ENCODE results near the gene GJC1.

Gene GJC1

GRCh38 chr17:44829523-44830358 is at the start of gene GJC1:
Gene GJC1, minus strand, starts transcription at chr17:44830287. Its CDS starts 24,470 bp downstream, at chr17:44805817.
- H3K36me3 ChIP-seq (replicated peaks; ENCODE audit: low read depth, low read length) = no peaks in the 10 kb centered on the region
- H3K9me3 ChIP-seq (ENCODE audit: insufficient read depth, low read length) = no peaks in the 10 kb centered on the region
- peak within 1 kb of the TSS; percentile 78 for H3K4me2 ChIP-seq (ENCODE audit: low read length)
- peaks cover 49% of the 10 kb centered on the region for H3K79me2 ChIP-seq (ENCODE audit: low read length)
- H3K27ac ChIP-seq (ENCODE audit: low read length) = peak within 1 kb of the TSS; percentile 26; the same call in 1 of the 2 replicates
- peaks cover 11% of the 10 kb centered on the region for H3K4me1 ChIP-seq (ENCODE audit: low read length)
- peak within 1 kb of the TSS; percentile 90 for H3K4me3 ChIP-seq (ENCODE audit: low read length)
- H3K9ac ChIP-seq (ENCODE audit: low read length) = peak within 1 kb of the TSS; percentile 82
- 0 out of 2 replicates have a peak, but pooled peaks cover 3% of the 10 kb centered on the region for H3K27me3 ChIP-seq (ENCODE audit: low read depth, low read length)
- peaks cover 13% of the 10 kb centered on the region; the same call in 1 of the 2 replicates for H4K20me1 ChIP-seq (ENCODE audit: insufficient read depth, low read length)
- TF ChIP-seq CTCF (IDR thresholded peaks at IDR 0.05; ENCODE audit: low read depth, low read length) = no peak
- TF ChIP-seq EZH2phosphoT487 (IDR thresholded peaks at IDR 0.05; ENCODE audit: low read depth) = no peak
- peak within 1 kb of the TSS; percentile 81 for H2AFZ ChIP-seq (ENCODE audit: low read depth, low read length)

- Histone ChIP-seq H3K27me3 (ENCODE audit: low read depth, low read length) (no peaks in the 10 kb centered on the region), H3K79me2 (ENCODE audit: low read length) (no peaks in the 10 kb centered on the region), H3K4me2 (ENCODE audit: low read length) (no peak overlapping the region), H3K9me3 (ENCODE audit: insufficient read depth, low read length) (no peaks in the 10 kb centered on the region), H3K4me1 (ENCODE audit: low read length) (no peaks in the 10 kb centered on the region), H4K20me1 (ENCODE audit: insufficient read depth, low read length) (no peaks in the 10 kb centered on the region), H3K4me3 (ENCODE audit: low read length) (no peak overlapping the region), H3K27ac (ENCODE audit: low read length) (no peak overlapping the region), H2AFZ (ENCODE audit: low read depth, low read length) (no peak overlapping the region), H3K36me3 (replicated peaks; ENCODE audit: low read depth, low read length) (peaks cover 50% of the 10 kb centered on the region), H3K9ac (ENCODE audit: low read length) (no peak overlapping the region)
- no peak for TF ChIP-seq CTCF (IDR thresholded peaks at IDR 0.05; ENCODE audit: low read depth, low read length)
- no peak for TF ChIP-seq EZH2phosphoT487 (IDR thresholded peaks at IDR 0.05; ENCODE audit: low read depth)
Observed at GRCh38 chr17:44879376-44879775, 49.3 kb upstream of the GJC1 start.

GRCh38 chr17:44878627-44879221 is 48.6 kb upstream of the GJC1 start:
- no peaks in the 10 kb centered on the region for H3K9me3 ChIP-seq (ENCODE audit: insufficient read depth, low read length)
- H3K36me3 ChIP-seq (replicated peaks; ENCODE audit: low read depth, low read length) = peaks cover 53% of the 10 kb centered on the region
- no peaks in the 10 kb centered on the region for H3K27me3 ChIP-seq (ENCODE audit: low read depth, low read length)
- no peak overlapping the region for H3K4me2 ChIP-seq (ENCODE audit: low read length)
- H3K4me3 ChIP-seq (ENCODE audit: low read length) = no peak overlapping the region
- no peaks in the 10 kb centered on the region for H4K20me1 ChIP-seq (ENCODE audit: insufficient read depth, low read length)
- no peaks in the 10 kb centered on the region for H3K79me2 ChIP-seq (ENCODE audit: low read length)
- TF ChIP-seq EZH2phosphoT487 (IDR thresholded peaks at IDR 0.05; ENCODE audit: low read depth) (no peak), CTCF (IDR thresholded peaks at IDR 0.05; ENCODE audit: low read depth, low read length) (peak; percentile 70)
- no peak overlapping the region for H2AFZ ChIP-seq (ENCODE audit: low read depth, low read length)
- H3K27ac ChIP-seq (ENCODE audit: low read length) = no peak overlapping the region
- no peaks in the 10 kb centered on the region for H3K4me1 ChIP-seq (ENCODE audit: low read length)
- no peak overlapping the region for H3K9ac ChIP-seq (ENCODE audit: low read length)

GRCh38 chr17:44877121-44877520 is 47.0 kb upstream of the GJC1 start:
- TF ChIP-seq EZH2phosphoT487 (IDR thresholded peaks at IDR 0.05; ENCODE audit: low read depth) (no peak), CTCF (IDR thresholded peaks at IDR 0.05; ENCODE audit: low read depth, low read length) (no peak)
- Histone ChIP-seq H3K4me2 (ENCODE audit: low read length) (no peak overlapping the region), H3K9me3 (ENCODE audit: insufficient read depth, low read length) (no peaks in the 10 kb centered on the region), H3K27ac (ENCODE audit: low read length) (no peak overlapping the region), H4K20me1 (ENCODE audit: insufficient read depth, low read length) (no peaks in the 10 kb centered on the region), H3K36me3 (replicated peaks; ENCODE audit: low read depth, low read length) (peaks cover 51% of the 10 kb centered on the region), H2AFZ (ENCODE audit: low read depth, low read length) (no peak overlapping the region), H3K27me3 (ENCODE audit: low read depth, low read length) (no peaks in the 10 kb centered on the region), H3K9ac (ENCODE audit: low read length) (no peak overlapping the region), H3K4me3 (ENCODE audit: low read length) (no peak overlapping the region), H3K4me1 (ENCODE audit: low read length) (no peaks in the 10 kb centered on the region), H3K79me2 (ENCODE audit: low read length) (no peaks in the 10 kb centered on the region)

Data from OCI-LY3 (cell line).